HG02852 (cell line): Measurements from ENCODE around the gene OR10G3.

Source experiments
- ATAC-seq: cut with Tn5 transposase; IDR thresholded peaks from one replicate; pipeline ENCODE4 v1.9.1; 2021; ENCODE audit warnings: mild to moderate bottlenecking, moderate library complexity; ENCODE audit not compliant: unreplicated experiment

The OR10G3 gene

GRCh38 chr14:21536418-21537089, 43.3 kb downstream of the OR10G3 start:
- no peak for ATAC-seq

- ATAC-seq, result no peak
Measured at GRCh38 chr14:21535545-21536417, 44.1 kb downstream of the OR10G3 start.

GRCh38 chr14:21534576-21534975, 45.3 kb downstream of the OR10G3 start:
- ATAC-seq, result no peak

GRCh38 chr14:21533294-21533693, 46.6 kb downstream of the OR10G3 start:
- ATAC-seq, result no peak

GRCh38 chr14:21529515-21529914, 50.4 kb downstream of the OR10G3 start:
- no peak for ATAC-seq

- ATAC-seq, result no peak
Measured at GRCh38 chr14:21528381-21529348, 51.2 kb downstream of the OR10G3 start.

- ATAC-seq, result no peak
Measured at GRCh38 chr14:21527318-21527679, 52.6 kb downstream of the OR10G3 start.

- ATAC-seq, result peak; percentile 42
Measured at GRCh38 chr14:21526672-21527317, 53.1 kb downstream of the OR10G3 start.

GRCh38 chr14:21525962-21526671, 53.8 kb downstream of the OR10G3 start, which contains the start of gene SALL2:
SALL2 (minus strand) TSS chr14:21526346; CDS start chr14:21526127, 219 bp downstream.
- peak; percentile 41 for ATAC-seq

GRCh38 chr14:21525571-21525961, 54.3 kb downstream of the OR10G3 start:
- peak; percentile 3 for ATAC-seq

GRCh38 chr14:21524575-21525490, 55.0 kb downstream of the OR10G3 start:
- ATAC-seq, result no peak

GRCh38 chr14:21523203-21523602, 56.7 kb downstream of the OR10G3 start:
- ATAC-seq, result no peak

GRCh38 chr14:21521501-21521900, 58.4 kb downstream of the OR10G3 start:
- no peak for ATAC-seq

GRCh38 chr14:21520767-21521166, 59.1 kb downstream of the OR10G3 start:
- ATAC-seq, result no peak

- ATAC-seq, result no peak
Measured at GRCh38 chr14:21518725-21519124, 61.2 kb downstream of the OR10G3 start.
